ENCODE measurements around the gene NCEH1.
"Not testable (repeated sequence)": the region's sequence is repeated elsewhere in the genome, so short reads cannot be mapped to it uniquely, and the experiment has no call there.

Gene NCEH1

GRCh38 chr3:172606021-172606420, 104.8 kb downstream of the NCEH1 start:
- DNase-seq, result no peak

DNA sequence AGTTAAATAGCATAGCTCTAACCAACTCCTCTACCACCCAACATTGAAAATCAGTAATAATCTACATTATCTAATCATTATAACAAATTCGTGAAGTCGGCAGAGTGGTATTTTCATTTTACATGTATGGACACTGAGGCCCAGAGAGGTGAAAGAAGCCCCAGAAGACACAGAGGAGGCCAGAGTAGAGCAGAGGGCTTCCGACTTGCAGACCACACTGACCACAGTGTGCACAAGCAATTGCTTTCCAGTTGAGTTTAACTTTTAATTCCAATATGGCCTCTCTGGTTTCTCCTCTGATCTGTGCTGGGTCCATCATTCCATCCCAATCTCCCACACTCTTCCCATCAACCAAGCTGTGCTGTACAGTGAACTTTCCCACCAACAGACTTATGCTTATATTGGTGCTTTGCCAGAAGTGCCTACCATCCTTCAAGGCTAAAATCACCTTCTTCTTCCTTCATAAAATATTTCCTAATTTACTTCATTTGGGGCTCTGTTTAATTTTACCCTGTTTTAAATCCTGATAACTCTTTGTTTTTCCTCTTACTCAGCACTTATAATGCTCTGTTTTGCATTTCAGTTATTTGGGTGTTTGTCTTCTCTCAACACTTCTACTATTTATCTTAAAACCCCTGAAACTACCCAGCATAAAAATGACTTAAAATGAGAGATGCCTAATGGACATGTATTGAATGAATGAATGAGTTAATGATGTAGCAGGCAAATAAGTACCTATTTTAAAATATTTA, 105.8 kb downstream of the NCEH1 start:
- DNase-seq, result no peak

DNA sequence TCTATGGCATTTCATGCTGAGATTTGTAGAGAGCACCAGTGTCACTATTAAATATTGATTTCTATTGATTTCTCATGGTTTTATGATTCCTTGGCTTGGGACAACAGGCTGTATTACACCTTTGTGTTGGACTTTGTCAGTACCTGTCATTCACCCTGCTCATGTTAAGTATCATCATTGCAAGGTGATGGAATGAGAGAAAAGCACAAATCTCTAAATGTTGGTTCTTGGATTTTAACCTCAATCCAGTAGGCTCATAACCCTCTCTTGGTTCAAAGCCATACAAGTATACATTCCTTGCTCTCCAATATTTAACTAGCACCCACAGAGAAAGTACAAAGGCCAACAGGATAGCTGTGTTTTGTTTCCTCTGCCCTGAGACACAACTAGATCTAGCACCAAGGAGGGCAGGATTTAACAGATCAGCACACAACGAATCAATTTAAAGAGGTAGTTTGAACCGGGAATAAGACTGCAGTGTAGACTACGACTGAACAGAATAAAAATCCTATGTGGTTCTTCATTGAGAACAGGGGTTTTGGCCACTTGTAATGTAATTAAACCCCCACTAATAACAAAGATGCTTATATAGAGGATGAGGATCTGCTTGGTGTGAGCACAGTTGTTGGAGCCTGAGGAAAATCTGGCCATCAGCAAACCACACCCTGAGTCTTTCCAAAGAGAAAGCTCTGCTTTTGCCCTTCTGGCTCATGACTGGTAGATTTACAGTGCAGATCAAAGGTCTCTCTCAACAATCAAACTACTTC, 109.6 kb downstream of the NCEH1 start:
- DNase-seq, result no peak

DNA sequence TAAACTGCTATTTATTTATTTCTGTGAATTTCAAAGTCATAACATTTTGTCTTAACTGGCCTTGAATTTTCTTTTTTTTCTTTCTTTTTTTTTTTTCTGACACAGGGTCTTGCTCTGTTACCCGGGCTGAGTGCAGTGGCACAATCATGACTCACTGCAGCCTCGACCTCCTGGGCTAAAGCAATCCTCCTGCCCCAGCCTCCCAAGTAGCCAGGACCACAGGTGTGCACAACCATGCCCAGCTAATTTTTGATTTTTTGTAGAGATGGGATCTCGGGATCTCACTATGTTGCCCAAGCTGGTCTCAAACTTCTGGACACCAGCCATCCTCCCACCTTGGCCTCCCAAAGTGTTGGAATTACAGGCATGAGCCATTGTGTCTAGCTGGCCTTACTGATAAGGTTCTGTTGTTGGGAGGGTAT, 110.2 kb downstream of the NCEH1 start:
- DNase-seq, result no peak

GRCh38 chr3:172598904-172599303, 112.0 kb downstream of the NCEH1 start:
- no peak for DNase-seq

- DNase-seq, result no peak
Measured at GRCh38 chr3:172596394-172596706, 114.5 kb downstream of the NCEH1 start.

DNA sequence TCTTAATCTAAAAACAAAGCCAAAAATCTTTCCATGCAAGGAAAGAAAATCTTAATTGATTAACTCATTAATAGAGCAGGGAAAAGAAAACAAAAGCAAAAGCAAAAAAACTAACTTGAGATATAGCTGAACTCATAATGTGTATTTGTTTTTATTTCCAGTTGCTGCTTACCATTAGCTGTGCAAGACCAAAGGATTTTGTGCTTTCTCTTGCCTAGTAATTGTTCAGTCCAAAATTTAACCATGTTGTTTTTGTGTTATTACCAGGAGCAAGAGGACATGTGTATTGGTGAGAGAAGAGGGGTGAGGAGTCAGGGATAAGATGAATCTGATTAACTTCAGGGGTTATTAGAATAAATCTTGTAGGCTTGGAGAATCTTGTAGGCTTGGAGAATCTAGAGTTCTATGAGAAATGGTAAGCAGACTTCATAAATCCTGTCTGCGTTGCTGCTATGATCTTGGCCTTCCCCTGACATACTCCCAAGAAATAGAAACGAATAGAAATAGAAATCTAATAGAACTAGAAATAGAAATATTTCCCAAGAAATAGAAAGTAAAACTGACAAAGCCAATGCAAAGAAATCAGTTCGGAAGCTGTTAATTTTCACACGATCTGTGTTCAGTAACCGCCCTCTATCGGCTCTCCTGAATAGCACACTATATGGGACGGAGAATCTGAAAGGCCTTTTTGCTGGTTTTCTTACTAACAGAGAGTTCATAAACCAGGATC, 115.0 kb downstream of the NCEH1 start:
- DNase-seq, result peak; percentile 30

- DNase-seq, result not testable (repeated sequence)
Measured at GRCh38 chr3:172594900-172595663, 115.8 kb downstream of the NCEH1 start.

DNA sequence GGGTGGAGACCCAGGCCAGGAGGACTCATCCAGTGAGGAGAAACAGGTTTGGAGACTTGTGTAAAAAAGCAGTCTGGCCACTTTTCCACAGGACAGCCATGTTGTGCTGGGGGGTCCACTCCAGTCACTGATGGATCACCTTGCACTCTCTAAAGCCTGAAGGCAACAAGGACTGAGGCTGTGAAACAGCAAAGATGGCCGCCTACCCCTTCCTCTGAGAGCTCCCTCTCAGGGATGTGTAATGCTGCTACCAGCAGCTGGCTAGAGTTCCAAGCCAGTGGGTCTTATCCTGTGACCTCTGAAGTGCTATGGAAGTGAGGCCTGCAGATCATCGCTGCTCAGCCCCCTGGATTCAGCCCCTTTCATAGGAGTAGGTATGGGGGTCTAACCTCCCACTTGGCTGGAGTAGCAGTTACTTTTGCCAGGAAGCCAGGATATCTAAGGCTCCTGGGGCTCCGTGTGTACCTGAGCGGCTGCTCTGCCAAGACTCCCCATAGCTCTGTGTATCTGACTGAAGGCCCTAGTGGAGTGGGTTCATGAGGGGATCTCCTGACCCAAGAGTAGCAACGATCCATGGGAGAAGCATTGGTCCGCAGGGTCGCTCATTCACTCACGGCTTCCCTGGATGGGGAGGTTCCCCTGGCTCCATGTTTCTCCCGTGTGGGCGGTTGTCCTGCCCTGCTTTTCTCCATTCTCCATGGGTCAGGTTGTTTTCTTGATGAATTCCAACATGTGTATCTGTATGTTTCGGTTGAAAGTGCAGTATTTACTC, 117.8 kb downstream of the NCEH1 start:
- peak; percentile 39 for DNase-seq

GRCh38 chr3:172591876-172592771, 118.7 kb downstream of the NCEH1 start:
- peak; percentile 91 for DNase-seq

GRCh38 chr3:172591125-172591605, 119.7 kb downstream of the NCEH1 start:
- no peak for DNase-seq

GRCh38 chr3:172586436-172586835, 124.4 kb downstream of the NCEH1 start:
- DNase-seq, result no peak

DNA sequence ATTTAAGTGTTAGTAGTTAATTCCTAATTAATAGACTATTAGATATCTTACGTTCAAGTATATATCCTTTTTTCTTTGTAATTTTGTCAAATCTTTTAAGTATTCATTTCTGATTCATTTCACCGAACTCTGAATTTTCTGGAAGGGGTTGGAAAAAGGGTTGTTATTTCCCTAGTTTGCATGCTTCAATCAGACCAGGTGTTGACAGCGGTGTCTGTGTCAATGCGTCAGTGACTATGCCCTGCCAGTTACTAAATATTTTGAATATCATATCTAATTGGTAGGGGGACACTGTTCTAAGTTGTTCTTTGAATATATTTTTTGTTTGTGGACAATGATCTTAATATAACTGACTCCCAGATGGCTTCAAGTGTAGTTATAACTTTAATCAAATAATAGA, 124.9 kb downstream of the NCEH1 start:
- DNase-seq, result no peak

DNA sequence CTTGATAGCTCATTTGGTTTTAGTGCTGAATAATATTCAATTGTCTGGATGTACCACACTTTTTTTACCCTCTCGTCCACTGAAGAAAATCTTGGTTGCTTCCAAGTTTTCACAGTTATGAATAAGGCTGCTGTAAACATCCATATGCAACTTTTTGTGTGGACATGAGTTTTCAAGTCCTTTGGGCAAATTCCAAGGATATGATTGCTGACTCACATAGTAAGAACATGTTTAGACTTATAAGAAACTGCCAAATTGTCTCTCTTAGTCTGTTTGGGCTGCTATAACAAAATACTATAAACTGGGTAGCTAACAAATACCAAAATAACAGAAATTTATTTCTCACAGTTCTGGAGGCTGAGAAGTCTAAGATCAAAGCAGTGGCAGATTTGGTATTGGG, 128.2 kb downstream of the NCEH1 start:
- DNase-seq, result no peak

GRCh38 chr3:172581757-172582166, 129.1 kb downstream of the NCEH1 start:
- no peak for DNase-seq

- DNase-seq, result no peak
Measured at GRCh38 chr3:172580680-172581401, 130.0 kb downstream of the NCEH1 start.

Measured in stimulated activated CD8-positive, alpha-beta memory T cell treated with anti-CD3 and anti-CD28 coated beads, Interleukin-4, amount 100 ng/mL, for 48 hours (primary cell).